ENCODE measurements around the gene ITGA2. TPM values are rescaled to one million over a fixed set of nuclear protein-coding genes. Genes with fewer than 3 reads are reported as not detected.

The ITGA2 gene
- total RNA-seq, 1 experiment from 2014 or later, result 36.6 TPM

GRCh38 chr5:53067641-53068040 lies 78.5 kb downstream of the ITGA2 start:
- DNase-seq (ENCODE audit: low read depth, low spot score) (no peak), ATAC-seq (no peak)
- POLR2A ChIA-PET, result no interaction called here
- intact Hi-C loops (cut with micrococcal nuclease), result no loop called here
- Histone ChIP-seq H3K9me3 (ENCODE audit: control insufficient read depth in 1 of 2, insufficient read depth in 1 of 2, low read depth in 1 of 2, low read length in 2 of 2) (no peaks in the 10 kb centered on the region), H3K79me2 (ENCODE audit: insufficient read depth, low read length) (no peaks in the 10 kb centered on the region), H3K27ac (ENCODE audit: low read depth, low read length) (no peak overlapping the region), H3K9me2 (ENCODE audit: insufficient read depth) (no peaks in the 10 kb centered on the region), H3K27me3 (ENCODE audit: insufficient read depth, low read length) (no peaks in the 10 kb centered on the region), H4K20me1 (ENCODE audit: insufficient read depth) (no peaks in the 10 kb centered on the region), H3K4me1 (ENCODE audit: control insufficient read depth in 1 of 2, insufficient read depth in 2 of 2, low read length in 2 of 2) (no peaks in the 10 kb centered on the region), H3K36me3 (ENCODE audit: control insufficient read depth in 1 of 2, insufficient read depth in 2 of 2, low read length in 2 of 2) (peaks cover 13 to 60% of the 10 kb centered on the region in 2 experiments; a peak in 3 of 4 replicates), H3K4me3 (replicated peaks in 1 of 2; ENCODE audit: low read depth in 1 of 2, low read length in 2 of 2) (no peak overlapping the region), H2AFZ (ENCODE audit: low read depth, low read length, poor library complexity, severe bottlenecking) (no peak overlapping the region), H3K9ac (ENCODE audit: low read length) (no peak overlapping the region), H3K4me2 (ENCODE audit: low read length) (no peak overlapping the region)
- no TSS peak for BruUV-seq (replicated peaks)
- RAD21 ChIA-PET (ENCODE audit: low non-redundant PET in 1 of 2, low total read pairs in 2 of 2, uncharacterized antibody in 2 of 2, unreplicated experiment in 2 of 2), result no interaction called here
- CTCF ChIA-PET, result no interaction called here
- no peak for TF ChIP-seq SIN3A (IDR thresholded peaks at IDR 0.05; ENCODE audit: low read depth)
- TF ChIP-seq EZH2 (IDR thresholded peaks at IDR 0.05), result no peak
- no peak for TF ChIP-seq RAD21 (IDR thresholded peaks at IDR 0.05; ENCODE audit: low read depth)
- TF ChIP-seq YY1 (IDR thresholded peaks at IDR 0.05; ENCODE audit: extremely low read depth, insufficient replicate concordance, low read depth, low read length), result no peak
- no peak for TF ChIP-seq POLR2AphosphoS5 (IDR thresholded peaks at IDR 0.05; ENCODE audit: low read depth, low read length)
- no peak for TF ChIP-seq CBX3 (IDR thresholded peaks at IDR 0.05; ENCODE audit: low read depth)
- no peak for TF ChIP-seq ZNF274 (IDR thresholded peaks at IDR 0.05; ENCODE audit: low read depth, low read length)
- TF ChIP-seq TCF7L2 (IDR thresholded peaks at IDR 0.05; ENCODE audit: borderline replicate concordance, extremely low read depth, insufficient read depth, insufficient read length), result no peak
- no peak for TF ChIP-seq REST (IDR thresholded peaks at IDR 0.05; ENCODE audit: low read depth)
- no peak for TF ChIP-seq POLR2A (IDR thresholded peaks at IDR 0.05; ENCODE audit: borderline replicate concordance, extremely low read depth, insufficient read depth, insufficient read length)
- TF ChIP-seq EGR1 (IDR thresholded peaks at IDR 0.05; ENCODE audit: low read depth), result no peak
- no peak for TF ChIP-seq JUND (IDR thresholded peaks at IDR 0.05)
- TF ChIP-seq MAX (IDR thresholded peaks at IDR 0.05), result no peak
- no peak for TF ChIP-seq CEBPB (IDR thresholded peaks at IDR 0.05; ENCODE audit: low read depth)
- no peak for TF ChIP-seq ATF3 (IDR thresholded peaks at IDR 0.05)
- no peak for TF ChIP-seq FOSL1 (IDR thresholded peaks at IDR 0.05; ENCODE audit: low read depth)
- no peak for TF ChIP-seq SP1 (IDR thresholded peaks at IDR 0.05; ENCODE audit: low read depth)
